ENCODE measurements around the gene GLCE. TPM values are rescaled to one million over a fixed set of nuclear protein-coding genes. Genes with fewer than 3 reads are reported as not detected.
A peak's percentile ranks its signal among the peaks of the same experiment; 100 is the strongest.

Gene GLCE
- total RNA-seq, 1 experiment from 2014 or later: 12.5 TPM

GRCh38 chr15:69200832-69201745, 40.7 kb downstream of the GLCE start:
- Mint-ChIP-seq H3K27ac (peak overlapping the region; percentile 6; the same call in 1 of the 2 replicates), H3K4me1 (peaks cover 22% of the 10 kb centered on the region), H3K27me3 (ENCODE audit: low read depth) (no peaks in the 10 kb centered on the region), H3K36me3 (peaks cover 9% of the 10 kb centered on the region; the same call in 1 of the 2 replicates), H3K4me3 (no peak overlapping the region), H3K9me3 (no peaks in the 10 kb centered on the region)
- ChIA-PET CTCF (interaction anchor here (0.7 to 1.7 kb wide), 2 partner anchors 11 to 13 kb away, joined by 3 to 5 read pairs; no protein-coding TSS in a partner anchor), POLR2A (interaction anchor here (1.1 kb wide), 1 partner anchor 25 kb away, joined by 6 read pairs; no protein-coding TSS in a partner anchor)
- DNase-seq (ENCODE audit: low spot score) (no peak), ATAC-seq (no peak)
- TF ChIP-seq TEAD1 (CRISPR knock-in tag; IDR thresholded peaks at IDR 0.05): no peak
- no peak for TF ChIP-seq PRRX2 (CRISPR knock-in tag; IDR thresholded peaks at IDR 0.05)
- TF ChIP-seq GABPB1 (CRISPR knock-in tag; IDR thresholded peaks at IDR 0.05): no peak
- TF ChIP-seq AFF4 (CRISPR knock-in tag; IDR thresholded peaks at IDR 0.05; ENCODE audit: borderline replicate concordance): no peak
- TF ChIP-seq FOXK1 (CRISPR knock-in tag; IDR thresholded peaks at IDR 0.05): no peak
- no peak for TF ChIP-seq OVOL2 (CRISPR knock-in tag; IDR thresholded peaks at IDR 0.05; ENCODE audit: borderline replicate concordance)
- TF ChIP-seq TP53 (CRISPR knock-in tag; IDR thresholded peaks at IDR 0.05): no peak
- TF ChIP-seq, protein P1, sequence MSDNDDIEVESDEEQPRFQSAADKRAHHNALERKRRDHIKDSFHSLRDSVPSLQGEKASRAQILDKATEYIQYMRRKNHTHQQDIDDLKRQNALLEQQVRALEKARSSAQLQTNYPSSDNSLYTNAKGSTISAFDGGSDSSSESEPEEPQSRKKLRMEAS (CRISPR knock-in tag; IDR thresholded peaks at IDR 0.05): no peak
- no peak for TF ChIP-seq HMGA2 (CRISPR knock-in tag; IDR thresholded peaks at IDR 0.05)
- no peak for TF ChIP-seq FOXP4 (CRISPR knock-in tag; IDR thresholded peaks at IDR 0.05)
- TF ChIP-seq, protein P2, sequence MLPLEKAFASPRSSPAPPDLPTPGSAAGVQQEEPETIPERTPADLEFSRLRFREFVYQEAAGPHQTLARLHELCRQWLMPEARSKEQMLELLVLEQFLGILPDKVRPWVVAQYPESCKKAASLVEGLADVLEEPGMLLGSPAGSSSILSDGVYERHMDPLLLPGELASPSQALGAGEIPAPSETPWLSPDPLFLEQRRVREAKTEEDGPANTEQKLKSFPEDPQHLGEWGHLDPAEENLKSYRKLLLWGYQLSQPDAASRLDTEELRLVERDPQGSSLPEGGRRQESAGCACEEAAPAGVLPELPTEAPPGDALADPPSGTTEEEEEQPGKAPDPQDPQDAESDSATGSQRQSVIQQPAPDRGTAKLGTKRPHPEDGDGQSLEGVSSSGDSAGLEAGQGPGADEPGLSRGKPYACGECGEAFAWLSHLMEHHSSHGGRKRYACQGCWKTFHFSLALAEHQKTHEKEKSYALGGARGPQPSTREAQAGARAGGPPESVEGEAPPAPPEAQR (CRISPR knock-in tag; IDR thresholded peaks at IDR 0.05): no peak
- TF ChIP-seq ETV6 (CRISPR knock-in tag; IDR thresholded peaks at IDR 0.05): no peak
- TF ChIP-seq ZBTB21 (CRISPR knock-in tag; IDR thresholded peaks at IDR 0.05; ENCODE audit: borderline replicate concordance): no peak
- no peak for TF ChIP-seq IRF1 (CRISPR knock-in tag; IDR thresholded peaks at IDR 0.05)
- TF ChIP-seq ATF6 (CRISPR knock-in tag; IDR thresholded peaks at IDR 0.05): no peak
- TF ChIP-seq IRF2 (CRISPR knock-in tag; IDR thresholded peaks at IDR 0.05; ENCODE audit: borderline replicate concordance, low read depth): no peak
- TF ChIP-seq ZNF423 (CRISPR knock-in tag; IDR thresholded peaks at IDR 0.05): no peak
- TF ChIP-seq ARID4B (CRISPR knock-in tag; IDR thresholded peaks at IDR 0.05; ENCODE audit: borderline replicate concordance): no peak
- no peak for TF ChIP-seq ZNF219 (CRISPR knock-in tag; IDR thresholded peaks at IDR 0.05; ENCODE audit: borderline replicate concordance)

Data from WTC11 (cell line).